HEK293 (cell line): ENCODE measurements around the gene TOR1AIP2.

ENCODE experiments used
- CTCF ChIP-seq: fragments of 450-650 bp; formaldehyde crosslinking; IDR thresholded peaks from 2 replicates; pipeline ENCODE4 v1.5.1; 2016; ENCODE audit warnings: missing biosample characterization, missing genetic modification characterization
- GLI4 ChIP-seq: fragments of 450-650 bp; formaldehyde crosslinking; IDR thresholded peaks from 2 replicates; pipeline ENCODE4 v1.5.1; 2016; ENCODE audit warnings: missing biosample characterization, missing genetic modification characterization
- PBX3 ChIP-seq: sonication (generic); formaldehyde crosslinking; IDR thresholded peaks from 2 replicates; pipeline ENCODE4 v1.8.1; 2022; ENCODE audit warnings: mild to moderate bottlenecking, moderate library complexity, missing genetic modification reagents
- ZBTB1 ChIP-seq: fragments of 450-650 bp; formaldehyde crosslinking; IDR thresholded peaks from 2 replicates; pipeline ENCODE4 v1.5.1; 2016; ENCODE audit warnings: missing biosample characterization, missing genetic modification characterization
- ZBTB6 ChIP-seq: fragments of 450-650 bp; formaldehyde crosslinking; IDR thresholded peaks from 2 replicates; pipeline ENCODE4 v1.5.1; 2017; ENCODE audit warnings: missing biosample characterization, missing genetic modification characterization
- ZBTB8A ChIP-seq: fragments of 450-650 bp; formaldehyde crosslinking; IDR thresholded peaks from 2 replicates; pipeline ENCODE4 v1.5.1; 2016; ENCODE audit warnings: missing biosample characterization, missing genetic modification characterization
- ZIC2 ChIP-seq: fragments of 450-650 bp; formaldehyde crosslinking; IDR thresholded peaks from 2 replicates; pipeline ENCODE4 v1.5.1; 2016; ENCODE audit warnings: missing biosample characterization, missing genetic modification characterization
- ZNF16 ChIP-seq: fragments of 450-650 bp; formaldehyde crosslinking; IDR thresholded peaks from 2 replicates; pipeline ENCODE4 v1.5.1; 2016; ENCODE audit warnings: low read depth, missing biosample characterization, missing genetic modification characterization
- ZNF37A ChIP-seq: fragments of 450-650 bp; IDR thresholded peaks from 2 replicates; pipeline ENCODE4 v1.5.1; 2018; ENCODE audit warnings: missing biosample characterization, missing genetic modification characterization
- ZNF449 ChIP-seq: fragments of 450-650 bp; formaldehyde crosslinking; IDR thresholded peaks from 2 replicates; pipeline ENCODE4 v1.5.1; 2017; ENCODE audit warnings: missing biosample characterization, mild to moderate bottlenecking, missing genetic modification characterization, moderate library complexity
- ZNF544 ChIP-seq: fragments of 450-650 bp; formaldehyde crosslinking; IDR thresholded peaks from 2 replicates; pipeline ENCODE4 v1.5.0; 2017; ENCODE audit warnings: missing biosample characterization, missing genetic modification characterization

- no peak for TF ChIP-seq ZIC2 (tag by site-specific recombination)
- no peak for TF ChIP-seq GLI4 (tag by site-specific recombination)
- TF ChIP-seq CTCF (tag by site-specific recombination): no peak
- no peak for TF ChIP-seq ZNF449
- no peak for TF ChIP-seq ZNF37A (tag by site-specific recombination)
- TF ChIP-seq ZBTB8A (tag by site-specific recombination): no peak
- no peak for TF ChIP-seq PBX3 (CRISPR knock-in tag)
- no peak for TF ChIP-seq ZBTB6 (tag by site-specific recombination)
- no peak for TF ChIP-seq ZNF544 (tag by site-specific recombination)
- no peak for TF ChIP-seq ZBTB1
- TF ChIP-seq ZNF16 (tag by site-specific recombination): no peak
These were observed 21.3 kb downstream of the TOR1AIP2 start for GRCh38 chr1:179856296-179856695.
